GM21723 (cell line): Measurements from ENCODE around the gene ADCY9.
"Not testable (repeated sequence)": the region's sequence is repeated elsewhere in the genome, so short reads cannot be mapped to it uniquely, and the experiment has no call there.

Experiments used
- ATAC-seq: cut with Tn5 transposase; IDR thresholded peaks from one replicate; pipeline ENCODE4 v1.9.1; 2021; ENCODE audit warnings: mild to moderate bottlenecking, moderate library complexity; ENCODE audit not compliant: unreplicated experiment

The ADCY9 gene

GRCh38 chr16:4071686-4072561 is 44.3 kb downstream of the ADCY9 start:
- no peak for ATAC-seq

GRCh38 chr16:4070936-4071335 is 45.3 kb downstream of the ADCY9 start:
- ATAC-seq: no peak

DNA sequence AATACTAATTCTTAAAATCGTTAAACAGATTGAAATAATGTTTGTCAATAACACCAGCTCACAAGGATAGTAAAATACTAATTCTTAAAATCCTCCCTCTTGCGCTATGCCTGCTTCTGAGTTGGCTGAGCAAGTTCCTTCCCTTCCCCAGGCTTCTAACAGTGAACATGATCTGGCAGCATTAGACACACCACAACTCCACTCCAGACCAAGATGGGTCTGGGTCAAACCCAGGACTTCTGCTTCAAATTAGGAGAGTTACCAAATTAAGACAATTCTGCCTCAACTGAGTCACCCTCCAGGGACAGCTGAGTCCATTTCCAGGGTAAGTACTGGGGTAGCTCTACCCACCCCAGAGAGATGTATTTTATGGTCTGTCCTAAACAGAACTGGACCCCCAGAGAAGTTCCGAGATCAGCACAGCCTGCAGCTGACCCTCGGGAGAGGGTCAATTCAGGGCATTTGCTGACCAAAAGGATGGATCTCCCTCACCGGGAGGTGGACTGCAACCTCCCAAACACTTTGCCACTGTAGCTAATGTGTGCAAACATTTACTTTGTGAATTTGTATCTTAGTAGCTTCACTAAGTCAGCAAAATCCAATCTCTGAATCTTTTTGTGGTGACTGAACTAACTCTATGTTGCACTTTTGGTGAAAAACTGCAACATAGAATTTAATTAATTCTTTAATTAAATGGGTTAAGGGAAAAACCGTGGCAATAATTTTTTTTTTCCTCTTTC is 48.8 kb downstream of the ADCY9 start:
- ATAC-seq: no peak

GRCh38 chr16:4064950-4065352 is 51.3 kb downstream of the ADCY9 start:
- ATAC-seq: no peak

GRCh38 chr16:4062212-4062802 is 53.9 kb downstream of the ADCY9 start:
- ATAC-seq: no peak

DNA sequence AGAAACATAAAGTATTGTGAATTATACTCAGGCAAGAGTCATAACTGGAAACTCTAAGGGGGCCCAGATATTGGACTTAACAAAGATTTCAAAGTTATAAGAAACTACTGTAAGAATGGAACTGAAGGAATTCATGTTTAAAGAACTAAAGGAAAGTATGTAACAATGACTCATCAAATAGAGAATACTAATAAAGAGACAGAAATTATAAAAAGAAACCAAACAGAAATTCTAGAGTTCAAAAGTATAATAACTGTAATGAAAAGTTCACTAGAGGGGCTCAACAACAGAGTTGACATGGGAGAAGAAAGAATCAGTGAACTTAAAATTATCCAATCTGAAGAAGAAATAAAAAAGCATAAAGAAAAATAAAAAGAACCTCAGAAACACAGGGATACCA is 55.4 kb downstream of the ADCY9 start:
- no peak for ATAC-seq

DNA sequence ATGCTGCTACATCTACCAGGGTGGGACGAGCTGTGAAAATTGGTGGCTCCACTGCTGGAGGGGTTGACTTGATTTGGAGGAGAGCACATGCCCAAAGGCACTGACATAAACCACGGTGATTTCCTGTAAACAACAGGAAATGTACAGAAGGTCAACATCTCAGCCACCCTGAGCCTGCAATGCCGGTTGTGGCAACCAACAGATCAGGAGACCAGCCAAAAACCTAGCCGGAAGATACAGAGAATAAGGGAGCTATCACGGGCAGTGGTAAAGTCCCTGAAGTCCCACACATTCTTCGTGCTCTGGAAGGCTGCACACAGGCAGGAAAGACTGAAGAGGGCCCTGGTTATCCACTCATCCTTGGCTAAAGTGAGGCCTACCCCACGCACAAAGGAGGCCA is 56.2 kb downstream of the ADCY9 start:
- no peak for ATAC-seq

- ATAC-seq: no peak
Measured at GRCh38 chr16:4058386-4058785, 57.9 kb downstream of the ADCY9 start.

DNA sequence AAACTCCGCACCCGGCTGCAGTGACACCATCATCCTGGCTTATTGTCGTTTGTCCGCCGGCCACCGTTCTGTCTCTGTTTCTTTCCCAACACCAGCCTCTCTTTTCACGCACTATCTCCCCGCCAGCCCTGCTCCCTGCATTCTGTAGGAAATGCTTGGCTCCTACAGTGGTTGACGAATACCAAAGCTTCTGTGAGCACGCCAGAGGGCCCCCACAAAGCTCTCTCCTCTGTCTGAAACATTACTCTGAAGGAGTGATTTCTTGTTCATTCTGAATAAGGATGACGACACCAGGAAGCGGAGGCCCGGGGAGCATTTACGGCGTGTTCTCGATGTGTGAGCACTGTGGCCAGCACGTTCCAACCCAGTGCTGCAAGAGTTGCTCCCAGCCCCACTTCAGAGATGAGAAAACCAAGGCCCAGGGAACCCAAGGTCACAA is 58.8 kb downstream of the ADCY9 start:
- no peak for ATAC-seq

- ATAC-seq: no peak
Measured at GRCh38 chr16:4056161-4057105, 59.8 kb downstream of the ADCY9 start.

- ATAC-seq: no peak
Measured at GRCh38 chr16:4055748-4056147, 60.5 kb downstream of the ADCY9 start.

DNA sequence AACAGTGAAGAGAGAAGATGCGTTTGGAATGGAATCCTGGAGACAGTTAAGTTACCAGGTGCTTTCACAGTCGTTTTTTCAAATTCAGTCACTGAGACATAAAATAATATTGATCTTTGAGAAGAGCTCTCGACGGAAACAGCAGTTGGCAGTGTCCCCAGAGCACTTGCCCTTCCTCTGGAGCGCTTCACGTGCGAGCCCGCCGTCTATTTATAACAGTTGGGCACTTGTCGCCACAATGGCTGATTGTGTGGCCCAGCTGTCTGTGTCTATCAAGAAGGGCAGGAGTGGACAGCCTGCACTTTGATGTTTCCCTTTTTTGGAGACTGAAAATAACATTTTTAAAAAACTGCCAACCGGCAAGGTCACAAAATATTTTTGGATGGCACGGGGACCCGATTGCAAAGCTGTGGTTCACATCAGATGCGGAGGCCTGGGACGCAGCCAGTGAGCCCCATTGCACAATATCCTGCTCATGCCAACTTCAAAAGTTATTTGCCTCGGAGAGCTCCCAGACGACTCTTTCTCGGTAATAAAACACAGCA is 62.9 kb downstream of the ADCY9 start:
- ATAC-seq: no peak

DNA sequence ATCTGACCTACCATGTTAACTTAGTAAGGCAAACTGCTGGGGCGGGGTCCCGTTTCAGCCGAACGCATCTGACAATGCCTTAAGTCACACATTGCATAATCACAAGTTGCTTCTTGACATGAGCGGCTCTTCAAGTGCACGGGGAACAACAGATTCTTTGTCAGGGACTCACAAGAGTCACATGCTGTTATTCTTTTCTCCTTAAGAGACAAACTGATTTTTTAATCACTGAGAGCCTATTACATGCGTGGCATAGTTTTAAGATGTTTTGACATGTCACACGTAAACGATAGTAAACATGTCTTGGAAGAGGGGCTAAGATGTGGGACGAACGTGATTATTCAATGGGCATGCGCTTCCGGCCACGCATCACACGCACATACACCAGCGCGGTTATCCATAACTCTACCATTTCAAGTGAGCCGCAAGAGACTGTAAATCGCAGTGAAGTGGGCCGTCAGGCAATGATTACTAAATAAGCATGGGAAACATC is 63.4 kb downstream of the ADCY9 start:
- no peak for ATAC-seq

DNA sequence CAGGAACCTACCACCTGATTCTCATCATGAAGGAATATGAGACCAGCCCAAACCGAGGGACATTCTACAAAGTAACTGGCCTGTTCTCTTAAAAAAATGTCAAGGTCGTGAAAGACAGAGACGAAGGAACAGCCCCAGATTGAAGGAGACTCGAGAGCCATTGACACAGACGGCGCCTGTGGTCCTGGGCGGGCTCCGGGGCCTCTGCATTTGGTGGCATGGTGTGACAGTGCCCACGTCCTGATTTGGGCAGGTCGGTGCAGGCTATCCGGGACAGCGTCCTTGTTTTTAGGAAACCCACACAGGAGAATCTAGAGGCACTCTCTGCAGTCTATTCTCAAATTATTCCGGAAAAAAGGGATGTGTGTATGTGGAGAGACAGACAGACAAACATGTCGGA is 64.1 kb downstream of the ADCY9 start:
- no peak for ATAC-seq

DNA sequence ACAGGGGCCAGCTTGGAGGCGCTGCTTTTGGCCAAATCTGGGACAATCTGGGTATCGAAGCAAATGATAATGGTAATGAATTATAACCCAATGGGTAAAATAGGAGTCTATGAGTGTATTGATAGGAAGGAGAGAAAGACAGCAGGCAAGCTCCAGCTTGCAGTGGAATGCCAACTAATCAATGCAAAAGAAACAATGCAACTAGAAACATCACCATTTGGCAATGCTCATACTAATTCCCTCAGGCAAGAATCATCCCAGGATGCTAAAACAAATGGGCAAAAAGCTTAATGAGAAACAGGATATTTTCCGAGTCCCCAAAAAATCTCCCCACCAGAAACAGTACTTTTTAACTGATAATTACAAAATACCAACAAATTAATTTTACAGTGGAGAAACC is 64.7 kb downstream of the ADCY9 start:
- ATAC-seq: no peak

DNA sequence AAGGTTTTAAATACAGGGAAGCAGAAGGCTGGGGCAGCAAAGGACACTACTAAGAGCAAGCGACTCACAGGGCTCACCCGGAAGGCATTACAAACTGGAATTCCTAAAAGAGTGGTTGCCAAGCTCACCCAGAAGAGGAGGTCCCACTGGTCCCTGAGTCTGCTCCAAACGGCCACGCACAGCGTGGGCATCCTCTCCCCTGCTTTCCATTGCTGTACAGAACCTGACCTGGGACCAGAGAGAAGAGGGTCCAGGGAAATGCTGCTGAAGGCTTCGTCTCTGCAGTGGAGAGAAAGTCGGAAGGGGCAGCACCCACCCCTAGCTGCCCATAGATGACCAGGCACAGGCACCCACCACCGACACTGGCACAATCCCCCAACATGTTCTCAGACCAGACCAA is 67.2 kb downstream of the ADCY9 start:
- ATAC-seq: no peak

GRCh38 chr16:4048481-4048880 is 67.8 kb downstream of the ADCY9 start:
- no peak for ATAC-seq

- no peak for ATAC-seq
Measured at GRCh38 chr16:4046221-4046620, 70.0 kb downstream of the ADCY9 start.

DNA sequence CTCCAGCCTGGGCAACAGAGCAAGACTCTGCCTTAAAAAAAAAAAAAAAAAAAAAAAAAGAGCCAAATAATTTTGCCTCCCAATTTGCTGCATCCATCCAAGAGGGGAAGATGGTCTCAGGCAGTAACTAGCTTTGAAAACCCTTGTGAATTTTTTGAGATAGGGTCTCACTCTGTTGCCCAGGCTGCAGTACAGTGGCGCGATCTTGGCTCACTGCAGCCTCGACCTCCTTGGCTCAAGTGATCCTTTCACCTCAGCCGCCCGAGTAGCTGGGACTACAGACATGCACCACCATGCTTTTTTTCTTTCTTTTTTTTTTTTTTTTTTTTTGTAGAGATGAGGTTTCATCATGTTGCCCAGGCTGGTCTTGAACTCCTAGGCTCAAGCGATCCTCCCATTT is 70.7 kb downstream of the ADCY9 start:
- ATAC-seq: not testable (repeated sequence)

- no peak for ATAC-seq
Measured at GRCh38 chr16:4042581-4042980, 73.7 kb downstream of the ADCY9 start.
